HG03354 (cell line): ENCODE results near the gene OR2T27.
A peak's percentile ranks its signal among the peaks of the same experiment; 100 is the strongest.
"Not testable (repeated sequence)": the region's sequence is repeated elsewhere in the genome, so short reads cannot be mapped to it uniquely, and the experiment has no call there.

Experiments
- ATAC-seq: cut with Tn5 transposase; IDR thresholded peaks from one replicate; pipeline ENCODE4 v1.9.1; 2021; ENCODE audit warnings: mild to moderate bottlenecking; ENCODE audit not compliant: unreplicated experiment, poor library complexity, severe bottlenecking

The OR2T27 gene

GRCh38 chr1:248655354-248655753 is at the start of gene OR2T27:
TSS of gene OR2T27 (minus strand) at chr1:248655528. CDS start at chr1:248650884, 4,644 bp downstream.
- ATAC-seq: peak; percentile 52

GRCh38 chr1:248704606-248705005 is 49.3 kb upstream of the OR2T27 start:
- no peak for ATAC-seq

- no peak for ATAC-seq
Observed at GRCh38 chr1:248703674-248704073, 48.3 kb upstream of the OR2T27 start.

- no peak for ATAC-seq
Observed at GRCh38 chr1:248702714-248703113, 47.4 kb upstream of the OR2T27 start, which contains the start of gene OR14I1. TSS of gene OR14I1 (minus strand) at chr1:248702766.

- no peak for ATAC-seq
Observed at GRCh38 chr1:248699099-248699498, 43.8 kb upstream of the OR2T27 start.

GRCh38 chr1:248697907-248698306 is 42.6 kb upstream of the OR2T27 start:
- no peak for ATAC-seq

GRCh38 chr1:248696774-248697173 is 41.4 kb upstream of the OR2T27 start:
- no peak for ATAC-seq

GRCh38 chr1:248696261-248696660 is 40.9 kb upstream of the OR2T27 start:
- ATAC-seq: no peak

GRCh38 chr1:248695451-248696132 is 40.3 kb upstream of the OR2T27 start:
- no peak for ATAC-seq

GRCh38 chr1:248691567-248692155 is 36.3 kb upstream of the OR2T27 start:
- ATAC-seq: no peak

GRCh38 chr1:248688527-248689298 is 33.4 kb upstream of the OR2T27 start:
- peak; percentile 78 for ATAC-seq

GRCh38 chr1:248686815-248687214 is 31.5 kb upstream of the OR2T27 start:
- ATAC-seq: peak; percentile 79

- no peak for ATAC-seq
Observed at GRCh38 chr1:248681651-248682050, 26.3 kb upstream of the OR2T27 start.

GRCh38 chr1:248670003-248670402 is 14.7 kb upstream of the OR2T27 start:
- ATAC-seq: no peak

GRCh38 chr1:248663453-248664328 is 8.4 kb upstream of the OR2T27 start:
- peak; percentile 98 for ATAC-seq

GRCh38 chr1:248656797-248657196 is 1.5 kb upstream of the OR2T27 start:
- peak; percentile 39 for ATAC-seq

- ATAC-seq: not testable (repeated sequence)
Observed at GRCh38 chr1:248648770-248649536, 6.4 kb downstream of the OR2T27 start.

GRCh38 chr1:248645178-248645577 is 10.2 kb downstream of the OR2T27 start, which contains the start of gene OR2T35:
TSS of gene OR2T35 (minus strand) at chr1:248645278. CDS start at chr1:248639258, 6,020 bp downstream.
- not testable (repeated sequence) for ATAC-seq
